HepG2 (cell line): Measurements from ENCODE around the gene ZNF3. TPM values are rescaled to one million over a fixed set of nuclear protein-coding genes. Genes with fewer than 3 reads are reported as not detected.

Source experiments
- ATAC-seq: fragments of 200-7000 bp; cut with Tn5 transposase; 3 replicates; pipeline ENCODE4 v1.9.1; 2020; ENCODE audit warnings: mild to moderate bottlenecking, moderate library complexity
- BruUV-seq: library from RNA; stranded (reverse); fragments of 400-500 nt; replicated peaks from 2 replicates; lab custom pipeline; 2021; lab: Mats Ljungman, UMichigan
- CTCF ChIA-PET: fragments of 300-600 bp; formaldehyde crosslinking; extraction: SDS; loops from one replicate; lab custom pipeline; 2021; ENCODE audit warnings: low total read pairs, inconsistent platforms, low intra/inter-chr PET ratio; lab: Yijun Ruan, JAX
- POLR2A ChIA-PET: fragments of 350-600 bp; sonication (Branson Sonifier 250); formaldehyde crosslinking; loops from one replicate; lab custom pipeline; 2020; ENCODE audit warnings: antibody characterized with exemption, inconsistent platforms; lab: Yijun Ruan, JAX
- DNase-seq: peaks from one replicate; pipeline ENCODE4 v3.0.0-alpha.2; 2015; ENCODE audit warnings: low spot score
- FAIRE-seq: peaks from 3 replicates; lab custom pipeline; 2011; peaks lifted over from hg19 to GRCh38; lab: Jason Lieb, UNC
- H2AFZ ChIP-seq: one replicate; pipeline ENCODE4 v1.6.1; 2011; ENCODE audit warnings: low read length, inconsistent platforms
- H3K27ac ChIP-seq: fragments of 300-600 bp; 3 replicates; pipeline ENCODE4 v1.8.0; 2011; ENCODE audit warnings: mixed run types, mild to moderate bottlenecking, mixed read lengths, low read length, inconsistent platforms; ENCODE audit not compliant: insufficient read depth; ENCODE audit errors: extremely low read length
- H3K27me3 ChIP-seq, 2 experiments: fragments of 200-600 bp in 1 of 2; 2 replicates in 1 of 2; 3 replicates in 1 of 2; pipeline versions ENCODE4 v1.6.0 to v1.8.0; 2011; ENCODE audit warnings: low read length in 2 of 2, mild to moderate bottlenecking in 2 of 2, moderate library complexity in 2 of 2, inconsistent platforms in 1 of 2; ENCODE audit not compliant: insufficient read depth in 2 of 2, control insufficient read depth in 1 of 2
- H3K36me3 ChIP-seq, 2 experiments: fragments of 200-600 bp in 1 of 2; replicated peaks in 1 of 2; 2 replicates in 1 of 2; 3 replicates in 1 of 2; pipeline versions ENCODE4 v1.5.1 to v1.8.0; 2011; ENCODE audit warnings: low read length in 2 of 2, inconsistent platforms in 1 of 2; ENCODE audit not compliant: insufficient read depth in 2 of 2, control insufficient read depth in 1 of 2
- H3K4me1 ChIP-seq: 2 replicates; pipeline ENCODE4 v1.5.1; 2012; ENCODE audit warnings: low read length, inconsistent platforms; ENCODE audit not compliant: insufficient read depth
- H3K4me2 ChIP-seq: 2 replicates; pipeline ENCODE4 v1.6.0; 2011; ENCODE audit warnings: low read depth, low read length, inconsistent platforms
- H3K4me3 ChIP-seq, 3 experiments: fragments of 200-600 bp in 1 of 3; sonication (generic), shearing (Covaris generic) in 1 of 3; replicated peaks in 1 of 3; 2 replicates each; pipeline ENCODE4 v1.5.1; 2011 to 2016; ENCODE audit warnings: low read length in 3 of 3, inconsistent platforms in 2 of 3, low read depth in 2 of 3, mild to moderate bottlenecking in 2 of 3, control low read depth in 1 of 3, mixed read lengths in 1 of 3; ENCODE audit not compliant: insufficient read depth in 1 of 3
- H3K79me2 ChIP-seq: one replicate; pipeline ENCODE4 v1.6.1; 2011; ENCODE audit warnings: low read length, inconsistent platforms; ENCODE audit not compliant: insufficient read depth
- H3K9ac ChIP-seq: 2 replicates; pipeline ENCODE4 v1.6.0; 2011; ENCODE audit warnings: mild to moderate bottlenecking, low read depth, low read length, inconsistent platforms; ENCODE audit not compliant: insufficient read depth
- H3K9me3 ChIP-seq: 2 replicates; pipeline ENCODE4 v1.5.1; 2012; ENCODE audit warnings: mild to moderate bottlenecking, low read length
- H4K20me1 ChIP-seq: 2 replicates; pipeline ENCODE4 v1.6.0; 2011; ENCODE audit warnings: inconsistent platforms, mild to moderate bottlenecking, low read length, moderate library complexity; ENCODE audit not compliant: insufficient read depth
- NFATC3 ChIP-seq: sonication (generic); formaldehyde crosslinking; IDR thresholded peaks from 2 replicates; pipeline ENCODE4 v1.5.1; 2020; ENCODE audit warnings: mild to moderate bottlenecking, missing genetic modification reagents
- RBM22 ChIP-seq: fragments of 200-400 bp; formaldehyde crosslinking; optimal IDR thresholded peaks from 2 replicates; pipeline ENCODE3; 2017; ENCODE audit warnings: mild to moderate bottlenecking, low read length, moderate library complexity
- SMARCE1 ChIP-seq: fragments of 450-650 bp; IDR thresholded peaks from 2 replicates; pipeline ENCODE4 v1.6.1; 2017; ENCODE audit warnings: borderline replicate concordance
- TFDP2 ChIP-seq: sonication (generic); formaldehyde crosslinking; IDR thresholded peaks from 2 replicates; pipeline ENCODE4 v1.4.0; 2020; ENCODE audit warnings: missing genetic modification reagents
- WGBS: methylation state at CpG from one replicate; pipeline ENCODE4 v1.1.6; 2017; ENCODE audit warnings: low lambda C conversion rate; 5-methylcytosine and 5-hydroxymethylcytosine counted together
- in situ Hi-C: cut with HindIII; loops from 2 replicates; pipeline ENCODE4 v1.10.0; 2017; ENCODE audit warnings: low pct_unique_long_range_greater_than_20kb; ENCODE audit not compliant: extremely low pct_ligation_motif_present
- intact Hi-C: fragments of 100-400 bp; cut with micrococcal nuclease; formaldehyde crosslinking; loops from one replicate; pipeline ENCODE4 v1.10.0; 2022; ENCODE audit not compliant: unreplicated experiment
- polyA plus RNA-seq, 8 experiments: library from polyadenylated mRNA; depleted of rRNA in 3 of 8; stranded (reverse) in 7 of 8; unstranded in 1 of 8; fragments of >200 nt; fragmentation: Illumina TruSeq in 4 of 8; extraction: Trizol in 4 of 8; gene quantifications; 2 replicates each; pipeline versions ENCODE4 v1.2.1 to v1.2.3, GENCODE V29; 2011 to 2016; ENCODE audit warnings: low read depth in 4 of 8, missing spikeins in 1 of 8, mixed read lengths in 1 of 8; ENCODE audit not compliant: insufficient read depth in 1 of 8
- total RNA-seq, 5 experiments: library from RNA; depleted of rRNA; stranded (reverse); fragments of >200 nt; fragmentation: Illumina TruSeq; extraction: Trizol; gene quantifications; 2 replicates each; pipeline ENCODE4 v1.2.3, GENCODE V29; 2016; ENCODE audit warnings: low read depth in 1 of 5

The ZNF3 gene
- total and polyA plus RNA-seq, 2 of the 13 experiments (the other 11 are each of a cell fraction or from before 2014, with no cell fraction given): 33.7 to 56.9 TPM

- WGBS: 99% methylated on average over 4 of the region's 4 CpGs
Observed at GRCh38 chr7:100063376-100063775, 18.1 kb downstream of the ZNF3 start.

GRCh38 chr7:100061518-100062193, 19.9 kb downstream of the ZNF3 start:
- FAIRE-seq (no peak), DNase-seq (no peak), ATAC-seq (no peak; the same call in 2 of the 3 replicates)
- no peaks in the 10 kb centered on the region; a peak in 1 of 5 replicates for H3K27me3 ChIP-seq
- no peak overlapping the region for H3K4me3 ChIP-seq
- no peak overlapping the region for H3K9ac ChIP-seq
- BruUV-seq: no TSS peak
- H4K20me1 ChIP-seq: no peaks in the 10 kb centered on the region
- H3K4me2 ChIP-seq: no peak overlapping the region
- peaks cover 11 to 47% of the 10 kb centered on the region in 2 experiments for H3K36me3 ChIP-seq
- in situ Hi-C loops (no loop called here), intact Hi-C loops (no loop called here)
- ChIA-PET CTCF (no interaction called here), POLR2A (interaction anchor here (1.0 to 1.3 kb wide), 2 partner anchors 29 to 46 kb away, joined by 4 read pairs; partner anchors contain the start of gene ZKSCAN1)
- H3K4me1 ChIP-seq: peaks cover 14% of the 10 kb centered on the region
- H3K27ac ChIP-seq: no peak overlapping the region
- no peaks in the 10 kb centered on the region for H3K9me3 ChIP-seq
- H2AFZ ChIP-seq: no peak overlapping the region
- peak; percentile 58 for TF ChIP-seq RBM22
- TF ChIP-seq SMARCE1: no peak
- WGBS: 94% methylated on average over 11 of the region's 11 CpGs
- H3K79me2 ChIP-seq: no peaks in the 10 kb centered on the region

More at GRCh38 chr7:100063376-100063775, 18.1 kb downstream of the ZNF3 start:
- DNase-seq (no peak), ATAC-seq (no peak), FAIRE-seq (no peak)
- Histone ChIP-seq H3K27ac (no peak overlapping the region), H3K4me2 (no peak overlapping the region), H3K36me3 (peaks cover 7 to 30% of the 10 kb centered on the region in 2 experiments), H2AFZ (no peak overlapping the region), H4K20me1 (no peaks in the 10 kb centered on the region), H3K79me2 (no peaks in the 10 kb centered on the region), H3K4me1 (peaks cover 14% of the 10 kb centered on the region), H3K27me3 (no peaks in the 10 kb centered on the region), H3K4me3 (no peak overlapping the region), H3K9me3 (no peaks in the 10 kb centered on the region), H3K9ac (no peak overlapping the region)
- POLR2A ChIA-PET: interaction anchor here (1.5 to 1.6 kb wide), 2 partner anchors 10 to 16 kb away, joined by 4 to 7 read pairs; no protein-coding TSS in a partner anchor
- TF ChIP-seq TFDP2 (no peak), NFATC3 (no peak)
- CTCF ChIA-PET: no interaction called here
- intact Hi-C loops: no loop called here
- in situ Hi-C loops: no loop called here
- BruUV-seq: no TSS peak
